D721Med (cell line): Measurements from ENCODE around the gene MLST8.

Source experiments
- DNase-seq: peaks from one replicate; pipeline ENCODE4 v3.0.0; 2011; ENCODE audit warnings: low spot score; ENCODE audit not compliant: insufficient read length
- FAIRE-seq: peaks from 2 replicates; lab custom pipeline; 2011; peaks lifted over from hg19 to GRCh38; lab: Jason Lieb, UNC
- CTCF ChIP-seq: IDR thresholded peaks from 2 replicates; pipeline ENCODE4 v1.5.1; 2012; ENCODE audit warnings: mild to moderate bottlenecking, control low read depth; ENCODE audit not compliant: insufficient read depth; ENCODE audit errors: missing control alignments

Gene MLST8

GRCh38 chr16:2209258-2210008, 4.2 kb downstream of the MLST8 start:
- no peak for DNase-seq
- TF ChIP-seq CTCF: no peak
- FAIRE-seq: no peak

GRCh38 chr16:2210009-2210332, 4.7 kb downstream of the MLST8 start:
- FAIRE-seq: no peak

GRCh38 chr16:2210386-2211365, 5.4 kb downstream of the MLST8 start, which contains the start of gene BRICD5:
Gene BRICD5, minus strand, starts transcription at chr16:2210863. Its CDS starts 30 bp downstream, at chr16:2210833.
- no peak for TF ChIP-seq CTCF
- FAIRE-seq (no peak), DNase-seq (no peak)

More at GRCh38 chr16:2210009-2210332, 4.7 kb downstream of the MLST8 start:
- TF ChIP-seq CTCF: no peak
- DNase-seq: no peak

GRCh38 chr16:2211923-2212347, 6.7 kb downstream of the MLST8 start:
- FAIRE-seq (no peak), DNase-seq (no peak)
- no peak for TF ChIP-seq CTCF

GRCh38 chr16:2212362-2213324, 7.4 kb downstream of the MLST8 start:
- TF ChIP-seq CTCF: no peak
- FAIRE-seq: no peak
- DNase-seq: no peak
